Measurements from ENCODE around the gene VRTN.
"Not testable (repeated sequence)": the region's sequence is repeated elsewhere in the genome, so short reads cannot be mapped to it uniquely, and the experiment has no call there.

The VRTN gene

GRCh38 chr14:74350211-74350927, 2.1 kb downstream of the VRTN start:
- no peak for DNase-seq

DNA sequence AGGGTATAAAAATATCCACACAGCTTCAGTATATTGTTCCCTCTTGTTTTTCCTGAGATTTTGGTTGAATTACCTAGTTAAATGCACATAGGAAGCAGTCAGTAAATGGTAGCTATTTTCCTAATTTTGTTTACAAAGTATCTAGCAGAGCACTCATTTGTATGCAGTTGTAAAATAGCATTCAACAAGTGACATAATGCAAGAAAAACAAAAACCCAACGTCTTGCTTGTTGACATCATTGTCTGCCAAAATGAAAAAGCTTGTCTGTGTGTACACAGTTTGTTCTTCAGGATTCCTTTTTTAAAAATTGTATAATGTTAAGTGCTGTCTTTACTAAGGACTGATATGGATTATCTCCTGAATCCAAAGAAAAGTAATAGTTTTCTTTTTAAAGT, 2.7 kb downstream of the VRTN start:
- no peak for DNase-seq

DNA sequence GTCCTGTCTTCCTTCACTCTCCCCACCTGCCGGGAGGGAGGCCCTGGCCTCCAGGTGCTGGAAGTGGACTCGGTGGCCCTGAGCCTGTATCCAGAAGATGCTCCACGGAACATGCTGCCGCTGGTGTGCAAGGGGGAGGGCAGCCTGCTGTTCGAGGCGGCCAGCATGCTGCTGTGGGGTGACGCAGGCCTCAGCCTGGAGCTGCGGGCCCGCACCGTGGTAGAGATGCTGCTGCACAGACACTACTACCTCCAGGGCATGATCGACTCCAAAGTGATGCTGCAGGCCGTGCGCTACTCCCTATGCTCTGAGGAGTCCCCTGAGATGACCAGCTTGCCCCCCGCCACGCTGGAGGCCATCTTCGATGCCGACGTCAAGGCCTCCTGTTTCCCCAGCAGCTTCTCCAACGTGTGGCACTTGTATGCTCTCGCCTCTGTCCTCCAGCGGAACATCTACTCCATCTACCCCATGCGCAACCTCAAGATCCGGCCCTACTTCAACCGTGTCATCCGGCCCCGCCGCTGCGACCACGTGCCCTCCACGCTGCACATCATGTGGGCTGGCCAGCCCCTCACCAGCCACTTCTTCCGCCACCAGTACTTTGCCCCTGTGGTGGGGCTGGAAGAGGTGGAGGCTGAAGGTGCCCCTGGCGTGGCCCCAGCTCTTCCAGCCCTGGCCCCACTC, 8.8 kb downstream of the VRTN start:
- DNase-seq = no peak

- no peak for DNase-seq
These were observed 9.3 kb downstream of the VRTN start for GRCh38 chr14:74357585-74357984.

- DNase-seq = no peak
These were observed 10.0 kb downstream of the VRTN start for GRCh38 chr14:74358176-74358829.

DNA sequence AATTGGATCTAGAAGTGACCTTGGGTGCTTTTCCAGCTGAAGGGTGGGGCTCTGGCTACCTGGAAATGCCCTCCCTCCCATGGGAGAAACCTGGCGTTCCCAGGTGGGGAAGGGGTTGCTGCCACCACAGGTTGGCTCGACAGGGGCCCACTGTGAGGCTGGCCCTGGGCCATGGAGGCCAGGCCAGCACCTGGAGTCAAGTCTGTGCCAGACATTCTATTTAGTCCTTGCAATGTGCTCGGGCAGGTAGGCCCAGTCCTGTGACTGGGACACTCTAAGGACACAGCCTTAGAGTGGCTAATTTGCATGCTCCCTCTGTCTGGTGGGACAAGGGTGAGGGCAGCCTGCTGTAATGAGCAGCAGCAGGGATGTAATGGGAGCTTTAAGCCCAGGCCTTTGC, 11.9 kb downstream of the VRTN start:
- no peak for DNase-seq

DNA sequence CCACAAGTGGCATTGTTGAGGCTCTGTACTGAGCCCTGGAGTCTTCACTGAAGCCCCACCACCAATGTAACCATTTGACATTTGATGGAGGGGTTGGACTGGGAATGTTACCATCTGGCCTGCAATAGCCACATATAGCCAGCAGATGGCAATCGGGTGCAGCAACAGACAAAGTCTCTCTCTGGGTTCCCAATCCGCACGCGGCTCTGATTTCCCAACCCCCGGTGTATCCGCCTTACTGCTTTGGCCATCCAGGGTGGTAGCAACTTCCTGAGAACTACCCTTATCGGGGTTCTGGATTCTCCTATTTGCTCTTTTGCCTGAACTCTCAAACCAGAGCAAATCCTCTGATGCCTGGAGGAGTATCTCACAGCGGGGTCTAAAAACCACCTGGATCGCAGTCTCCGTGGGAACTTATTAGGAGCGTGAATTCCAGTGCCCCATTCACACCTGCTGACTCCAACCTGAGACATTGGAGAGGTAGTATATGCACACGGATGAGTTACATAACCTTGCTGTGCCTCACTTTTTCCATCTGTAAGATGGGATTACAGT, 14.2 kb downstream of the VRTN start:
- peak; percentile 72 to 76 for DNase-seq

DNA sequence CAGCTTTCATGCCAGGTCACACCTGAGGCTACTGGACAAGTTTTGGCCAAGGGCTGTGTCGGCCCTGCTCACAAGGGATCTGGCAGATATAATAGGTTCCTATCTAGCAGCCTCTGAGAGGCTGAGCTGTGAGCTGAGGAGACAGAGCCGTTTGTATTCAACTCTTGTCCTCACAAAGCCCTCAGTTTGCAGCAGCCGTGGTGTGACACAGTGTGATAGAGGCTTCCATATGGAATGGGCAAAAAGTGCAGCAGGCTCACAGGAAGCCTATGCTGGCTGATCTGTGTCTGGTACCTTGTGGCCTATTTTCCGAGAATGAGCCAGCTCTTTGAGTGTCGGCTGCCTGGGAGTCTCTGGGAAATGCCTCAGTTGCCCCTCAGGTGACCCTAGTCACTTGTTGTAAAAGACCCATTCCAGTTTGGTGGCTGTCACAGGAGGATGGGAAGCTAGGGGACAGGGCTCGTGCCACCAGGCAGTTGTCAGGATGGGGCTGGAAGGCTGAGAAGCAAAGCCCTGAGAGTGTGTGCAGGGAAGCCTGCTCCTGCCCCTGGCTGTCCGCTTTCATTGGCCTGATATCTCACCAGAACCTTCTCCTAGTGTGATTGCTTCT, 16.1 kb downstream of the VRTN start:
- no peak for DNase-seq

DNA sequence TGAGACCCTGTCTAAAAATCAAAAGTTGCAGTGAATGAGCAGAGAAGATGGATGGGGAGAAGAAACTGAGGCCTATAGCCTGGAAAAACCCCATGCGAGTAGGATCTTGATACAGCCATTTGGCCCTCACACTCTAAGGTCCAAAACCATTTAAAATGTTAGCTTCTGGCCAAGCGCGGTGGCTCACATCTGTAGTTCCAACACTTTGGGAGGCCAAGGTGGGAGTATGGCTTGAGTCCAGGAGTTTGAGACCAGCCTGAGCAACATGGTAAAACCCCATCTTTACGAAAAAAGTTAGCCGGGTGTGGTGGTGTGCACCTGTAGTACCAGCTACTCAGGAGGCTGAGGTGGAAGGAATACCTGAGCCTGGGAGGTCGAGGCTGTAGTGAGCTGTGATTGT, 19.8 kb downstream of the VRTN start:
- no peak for DNase-seq

DNA sequence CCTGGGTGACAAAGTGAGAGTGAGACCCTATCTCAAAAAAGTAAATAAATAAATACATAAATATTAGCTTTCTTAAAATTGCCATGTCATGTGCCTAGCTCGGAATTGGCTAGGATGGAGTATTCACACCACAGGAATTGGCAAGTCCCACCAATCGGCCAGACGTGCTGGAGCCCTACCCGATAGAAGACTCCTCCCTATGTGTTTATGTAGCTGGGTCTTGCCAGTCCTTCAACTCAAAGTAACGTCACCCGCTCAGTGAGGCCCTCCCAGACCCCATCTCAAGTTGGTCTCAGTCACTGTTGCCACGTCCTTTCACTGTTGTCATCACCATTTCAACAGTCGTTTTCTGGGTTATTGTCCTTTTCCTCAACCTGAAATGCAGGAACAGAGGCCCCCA, 20.2 kb downstream of the VRTN start:
- DNase-seq = no peak

DNA sequence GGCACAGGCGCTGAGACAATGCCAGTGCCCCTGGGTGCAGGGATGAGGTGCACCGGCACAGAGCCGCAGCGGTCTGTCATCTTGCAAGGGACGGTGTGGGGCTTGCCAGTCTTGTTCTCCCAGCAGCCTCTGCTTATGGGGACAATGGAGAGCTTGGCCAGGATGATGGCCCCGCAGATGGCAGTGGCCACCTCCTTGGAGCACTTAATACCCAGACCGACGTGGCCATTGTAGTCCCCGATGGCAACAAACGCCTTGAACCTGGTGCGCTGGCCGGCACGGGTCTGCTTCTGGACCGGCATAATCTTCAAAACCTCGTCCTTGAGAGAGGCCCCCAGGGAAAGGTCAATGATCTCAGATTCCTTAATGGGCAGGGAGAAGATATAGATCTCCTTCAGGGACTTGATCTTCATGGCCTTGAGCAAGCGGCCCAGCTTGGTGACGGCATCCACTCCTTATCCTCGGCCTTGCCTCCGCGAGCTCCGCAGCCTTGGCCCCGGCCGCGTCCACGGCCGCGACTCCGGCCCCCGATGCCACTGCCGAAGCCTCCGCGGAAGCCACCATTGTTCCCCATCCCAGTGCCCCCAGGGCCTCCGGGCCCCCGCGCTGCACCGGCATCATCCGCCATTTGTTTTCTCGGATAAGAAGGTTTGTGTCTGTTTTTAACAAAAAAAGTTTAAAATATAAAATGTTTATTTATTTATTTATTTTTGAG, 29.9 kb downstream of the VRTN start:
- no peak for DNase-seq

DNA sequence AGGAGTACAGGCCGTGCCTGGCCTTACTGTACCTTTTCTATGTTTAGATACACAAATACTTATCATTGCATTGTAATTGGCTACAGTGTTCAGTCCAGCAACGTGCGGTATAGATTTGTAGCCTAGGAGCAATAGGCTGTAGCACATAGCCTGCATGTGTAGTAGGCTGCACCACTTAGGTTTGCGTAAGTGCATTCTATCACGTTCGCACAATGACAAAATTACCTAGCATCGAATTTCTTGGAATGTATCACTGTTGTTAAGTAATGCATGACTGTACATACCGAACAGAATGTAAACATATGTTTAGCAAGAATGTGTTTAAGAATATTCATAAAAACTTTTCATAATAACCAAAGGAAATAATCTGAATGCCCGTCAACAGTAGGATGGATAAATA, 31.9 kb downstream of the VRTN start:
- DNase-seq = no peak

- DNase-seq = no peak
These were observed 32.6 kb downstream of the VRTN start for GRCh38 chr14:74380845-74381244.

DNA sequence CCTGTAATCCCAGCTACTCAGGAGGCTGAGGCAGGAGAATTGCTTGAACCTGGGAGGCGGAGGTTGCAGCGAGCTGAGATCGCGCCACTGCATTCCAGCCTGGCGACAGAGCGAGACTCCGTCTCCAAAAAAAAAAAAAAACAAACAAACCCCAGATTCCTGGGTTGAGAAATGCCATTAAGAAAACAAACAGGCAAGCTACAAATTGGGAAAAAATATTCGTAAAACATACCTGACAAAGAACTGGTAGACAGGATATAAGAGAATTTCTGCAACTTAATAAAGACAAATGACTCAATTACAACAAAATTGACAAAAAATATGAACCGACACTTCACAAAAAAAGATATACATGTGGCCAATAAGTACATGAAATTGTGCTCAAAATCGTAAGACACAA, 33.3 kb downstream of the VRTN start:
- not testable (repeated sequence) for DNase-seq

DNA sequence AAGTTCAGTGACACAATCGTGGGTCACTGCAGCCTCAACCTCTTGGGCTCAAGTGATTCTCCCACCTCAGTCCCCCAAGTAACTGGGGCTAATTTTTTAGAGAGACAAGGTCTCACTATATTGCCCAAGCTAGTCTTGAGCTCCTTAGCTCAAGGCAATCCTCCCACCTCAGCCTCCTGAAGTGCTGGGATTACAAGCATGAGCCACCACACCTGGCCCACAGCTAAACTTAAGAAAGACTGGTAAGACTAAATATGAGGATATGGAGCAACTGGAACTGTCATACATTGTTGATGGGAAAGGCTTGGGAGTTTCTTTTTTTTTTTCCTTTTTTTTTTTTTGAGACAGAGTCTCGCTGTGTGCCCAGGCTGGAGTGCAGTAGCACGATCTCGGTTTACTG, 34.0 kb downstream of the VRTN start:
- DNase-seq = no peak

GRCh38 chr14:74389980-74390379, 41.7 kb downstream of the VRTN start:
- DNase-seq = no peak

DNA sequence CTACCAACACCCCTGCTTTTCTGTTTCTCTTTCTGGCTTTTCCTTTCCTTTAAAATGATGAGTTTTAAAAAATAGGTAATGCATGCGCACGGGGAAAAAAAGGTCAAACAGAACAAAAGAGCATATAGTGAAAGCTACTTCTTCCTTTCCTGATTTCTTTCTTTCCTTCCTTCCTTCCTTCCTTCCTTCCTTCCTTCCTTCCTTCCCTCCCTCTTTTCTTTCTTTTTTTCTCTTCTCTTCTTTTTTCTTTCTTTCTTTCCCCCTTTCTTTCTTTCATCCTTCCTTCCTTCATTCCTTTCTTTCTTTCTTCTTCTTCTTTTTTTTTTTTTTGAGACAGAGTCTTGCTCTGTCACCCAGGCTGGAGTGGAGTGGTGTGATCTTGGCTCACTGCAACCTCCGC, 42.2 kb downstream of the VRTN start:
- not testable (repeated sequence) for DNase-seq

DNA sequence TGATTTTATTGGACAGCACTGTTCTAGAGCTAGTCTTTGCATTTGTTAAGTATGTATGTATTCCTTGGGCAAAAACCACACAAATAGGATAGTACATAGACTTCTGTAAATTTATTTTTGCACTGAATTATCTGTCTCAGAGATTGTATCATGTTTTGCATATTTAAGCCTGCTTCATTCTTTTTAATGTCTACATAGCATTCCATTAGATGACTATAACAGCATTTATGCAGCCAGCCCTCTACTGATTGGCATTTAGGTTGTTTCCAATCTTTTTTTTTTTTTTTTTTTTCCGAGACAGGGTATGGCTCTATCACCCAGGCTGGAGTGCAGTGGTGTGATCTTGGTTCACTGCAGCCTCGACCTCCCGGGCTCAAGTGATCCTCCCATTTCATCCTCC, 43.2 kb downstream of the VRTN start:
- DNase-seq = no peak

- DNase-seq = no peak
These were observed 44.6 kb downstream of the VRTN start for GRCh38 chr14:74392616-74393570.

DNA sequence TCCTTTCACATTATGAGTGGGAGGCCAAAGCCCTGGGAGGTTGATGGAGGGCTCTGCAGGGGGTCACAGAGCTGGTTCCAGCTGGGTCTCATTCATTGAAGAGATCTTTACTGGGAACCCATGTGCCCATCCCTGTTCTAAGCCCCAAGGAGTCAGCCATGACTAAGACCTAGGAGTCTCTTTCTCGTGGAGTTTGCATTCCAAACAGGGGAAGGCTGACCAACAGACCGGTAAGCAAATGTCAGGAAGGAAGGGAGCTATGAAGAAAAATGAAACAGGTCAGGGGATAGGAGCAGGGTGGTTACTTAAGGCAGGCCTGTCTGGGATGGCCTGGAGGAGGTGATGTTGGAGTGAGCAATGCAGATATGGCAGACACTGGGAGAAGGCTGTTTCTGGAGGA, 46.3 kb downstream of the VRTN start:
- no peak for DNase-seq

GRCh38 chr14:74395094-74395493, 46.8 kb downstream of the VRTN start:
- DNase-seq = no peak
